Measurements from ENCODE around the gene PROSER3.
"Not testable (repeated sequence)": the region's sequence is repeated elsewhere in the genome, so short reads cannot be mapped to it uniquely, and the experiment has no call there.

Gene PROSER3

DNA sequence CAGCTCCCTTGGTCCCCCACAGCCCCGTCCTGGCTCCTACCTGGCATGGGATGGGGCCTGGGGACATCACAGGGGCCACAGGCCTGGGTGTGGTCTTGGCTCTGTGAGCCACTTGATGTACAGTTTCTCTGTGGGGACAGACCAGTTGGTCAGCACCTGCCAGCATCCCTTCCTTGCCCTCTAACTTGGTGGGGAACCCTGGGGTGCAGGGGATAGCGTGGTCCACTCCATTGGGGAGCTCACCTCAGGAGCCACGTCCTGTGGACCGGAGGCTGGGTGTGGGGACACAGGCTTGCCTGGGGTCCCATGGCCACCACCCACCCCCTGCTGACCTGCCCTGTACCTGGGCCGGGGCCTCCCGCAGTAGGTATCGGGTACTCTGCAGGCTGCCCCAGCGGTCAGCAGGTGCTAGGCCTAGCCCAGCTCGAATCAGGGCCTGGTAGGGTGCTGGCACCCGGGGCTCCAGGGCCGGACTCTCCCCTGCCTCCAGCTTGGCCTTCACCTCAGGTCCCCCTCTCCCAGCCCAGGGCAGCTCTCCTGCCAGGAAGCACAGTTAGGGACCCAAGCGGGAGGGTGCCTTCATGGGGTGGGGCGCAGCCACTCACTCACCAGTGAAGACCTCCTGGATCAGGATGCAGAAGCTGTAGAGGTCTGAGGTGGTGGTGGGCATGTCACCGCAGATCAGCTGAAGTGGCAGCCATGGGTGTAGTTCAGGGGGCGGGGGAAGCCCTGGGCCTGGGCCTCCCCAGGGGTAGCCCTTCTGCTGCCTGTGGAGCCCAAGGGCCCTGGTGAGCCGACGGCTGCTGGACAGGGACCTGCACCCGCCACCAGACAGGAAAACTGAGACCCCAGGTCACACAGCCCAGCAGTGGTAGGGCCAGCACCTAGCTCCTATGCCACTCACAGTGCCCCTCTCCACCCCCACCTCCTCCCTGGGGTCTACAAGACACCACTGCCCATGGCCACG, 32.3 kb downstream of the PROSER3 start:
- no peak for DNase-seq (ENCODE audit: low spot score)
- no peak for FAIRE-seq

DNA sequence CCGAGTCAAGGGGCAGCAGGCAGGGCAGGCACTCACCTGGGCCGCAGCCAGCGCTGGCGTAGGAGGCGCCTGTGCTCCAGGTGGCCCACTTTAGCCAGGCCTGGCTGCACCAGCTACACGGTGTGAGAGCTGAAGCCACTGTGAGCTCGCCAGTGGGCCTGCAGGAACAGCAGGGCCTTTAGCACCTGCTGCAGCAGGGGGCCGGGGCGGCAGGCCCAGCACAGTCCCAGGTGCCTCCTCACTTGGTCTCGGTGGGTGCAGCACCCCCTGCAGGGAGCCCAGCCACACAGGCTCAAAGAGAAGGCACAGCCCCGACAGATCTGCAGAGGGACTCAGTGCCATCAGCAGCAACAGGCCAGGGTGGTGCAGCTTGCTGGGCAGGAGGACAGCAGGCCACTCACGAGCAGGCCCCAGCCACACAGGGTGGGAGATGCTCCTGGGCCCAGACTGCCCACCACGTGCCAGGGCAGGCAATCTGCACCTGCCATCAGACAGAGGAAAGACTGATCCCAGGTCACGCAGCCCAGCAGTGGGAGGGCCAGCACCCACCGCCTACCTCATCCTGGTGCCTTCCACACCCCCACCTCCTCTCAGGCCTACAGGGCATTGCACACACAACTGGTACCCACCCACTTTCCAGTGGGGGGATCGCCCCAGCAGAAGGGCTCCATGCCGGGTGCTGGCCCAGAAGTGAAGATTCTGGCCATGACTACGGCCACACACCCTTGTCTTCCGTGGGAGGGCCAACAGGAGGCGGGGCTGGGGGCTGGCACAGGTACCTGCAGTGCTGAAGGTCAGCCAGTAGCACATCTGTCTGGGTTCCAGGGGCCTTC, 33.2 kb downstream of the PROSER3 start:
- FAIRE-seq = no peak
- no peak for DNase-seq (ENCODE audit: low spot score)

DNA sequence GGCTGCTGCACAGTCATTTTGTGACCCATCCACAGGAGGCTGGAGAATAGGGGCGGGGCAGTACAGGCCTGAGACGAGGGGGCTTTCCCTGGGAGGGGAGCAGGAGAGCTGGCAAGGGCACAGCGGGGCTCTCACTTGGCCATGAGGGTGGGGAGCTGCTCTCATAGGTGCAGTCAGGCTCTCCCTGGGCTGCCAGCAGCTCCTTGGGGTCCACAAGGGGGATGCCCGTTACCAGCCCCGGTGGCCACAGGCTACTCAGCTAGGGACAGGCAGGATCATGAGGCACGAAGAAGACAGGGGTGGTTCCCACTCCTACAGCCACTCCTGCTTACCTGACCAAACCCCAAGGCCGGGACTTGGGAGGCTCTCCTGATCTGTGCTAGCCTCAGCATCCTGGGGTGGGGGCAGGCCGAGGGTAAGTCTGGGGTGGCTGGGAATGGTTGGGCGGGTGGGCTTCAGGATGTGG, 33.9 kb downstream of the PROSER3 start:
- DNase-seq (ENCODE audit: low spot score) (no peak), FAIRE-seq (no peak)

DNA sequence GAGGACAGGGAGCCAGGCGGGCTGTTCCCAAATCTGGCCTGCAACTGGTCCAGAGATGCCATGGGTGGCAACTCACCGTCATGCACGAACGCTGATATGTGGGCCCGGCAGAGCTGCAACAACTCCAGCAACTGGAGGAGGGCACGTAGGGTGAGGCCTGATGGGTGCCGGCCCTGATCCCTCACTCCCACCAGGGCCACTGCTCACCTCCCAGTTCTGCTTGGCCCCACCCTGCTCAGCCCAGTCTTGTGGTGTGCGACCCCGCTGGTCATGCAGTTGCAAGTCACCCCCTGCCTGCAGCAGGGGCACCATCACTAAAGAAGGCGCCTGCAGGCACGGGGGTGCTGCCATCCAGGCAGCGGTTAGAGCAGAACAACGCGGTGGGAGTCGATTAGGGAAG, 34.3 kb downstream of the PROSER3 start:
- FAIRE-seq (no peak), DNase-seq (ENCODE audit: low spot score) (no peak)

DNA sequence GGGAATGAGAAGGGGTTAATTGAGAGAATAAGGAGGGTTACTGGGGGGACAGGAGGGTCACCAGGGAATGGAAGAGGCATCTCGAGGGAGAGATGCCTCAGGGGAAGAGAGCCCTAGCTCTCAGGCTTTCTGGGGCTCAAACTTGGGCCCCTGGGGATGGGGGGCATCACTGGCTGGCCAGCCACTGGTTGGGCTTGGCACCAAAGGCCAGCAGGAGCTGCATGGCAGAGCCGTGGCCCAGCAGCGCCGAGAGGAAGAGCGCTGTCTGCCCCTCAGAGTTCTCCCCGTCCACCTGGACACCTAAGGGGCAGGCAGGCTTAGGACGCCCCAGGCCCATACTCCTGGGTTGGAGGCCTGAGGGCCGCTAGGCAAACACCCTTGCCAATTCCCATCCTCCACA, 34.9 kb downstream of the PROSER3 start:
- FAIRE-seq (no peak), DNase-seq (ENCODE audit: low spot score) (no peak)

DNA sequence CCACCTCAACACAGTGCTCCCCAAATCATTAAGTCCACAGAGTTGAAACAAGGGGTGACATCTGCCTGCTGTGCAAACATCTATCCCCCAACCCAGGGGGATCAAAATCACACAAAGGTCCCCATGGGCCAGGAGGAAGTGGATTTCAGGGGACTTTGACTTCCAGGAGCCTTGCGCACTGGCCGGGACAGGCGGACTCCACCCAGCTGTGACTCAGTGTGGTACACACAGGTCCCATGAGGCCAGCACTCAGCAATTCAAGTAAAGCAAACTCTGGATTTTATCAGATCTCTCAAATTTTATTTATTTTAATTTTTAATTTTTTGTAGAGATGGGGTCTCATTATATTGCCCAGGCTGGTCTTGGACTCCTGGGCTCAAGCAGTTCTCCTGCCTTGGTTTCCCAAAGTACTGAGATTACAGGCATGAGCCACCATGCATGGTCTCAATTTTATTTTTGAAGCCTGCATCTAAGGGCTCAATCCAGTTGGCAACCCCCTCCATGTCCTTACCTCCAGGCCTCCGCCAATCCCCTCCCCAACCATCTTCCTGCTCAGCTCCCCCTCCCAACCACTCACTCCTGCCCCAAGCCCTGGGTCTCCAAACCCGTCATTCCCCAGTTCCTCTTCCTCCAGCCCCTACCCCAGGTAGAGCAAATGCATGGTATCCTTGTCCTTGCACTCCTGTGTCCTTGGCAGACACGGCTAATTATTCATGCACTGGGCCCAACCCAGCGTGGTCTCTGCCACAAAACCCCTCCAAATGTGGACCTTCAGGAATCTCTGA, 35.6 kb downstream of the PROSER3 start:
- FAIRE-seq = no peak

DNA sequence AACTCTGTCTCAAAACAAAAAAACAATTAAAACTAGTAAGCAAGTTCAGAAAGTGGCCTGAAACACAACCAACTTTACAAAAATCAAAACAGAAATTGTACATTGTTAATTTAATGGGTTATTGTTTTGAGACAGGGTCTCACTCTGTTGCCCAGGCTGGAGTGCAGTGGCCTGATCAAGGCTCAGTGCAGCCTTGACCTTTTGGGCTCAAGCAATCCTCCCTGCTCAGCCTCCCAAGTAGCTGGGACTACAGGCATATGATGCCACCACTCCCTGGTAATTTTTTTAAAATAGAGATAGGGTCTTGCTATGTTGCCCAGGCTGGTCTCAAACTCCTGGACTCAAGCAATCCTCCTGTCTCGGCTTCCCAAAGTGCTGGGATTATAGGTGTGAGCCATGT, 37.6 kb downstream of the PROSER3 start:
- FAIRE-seq; DNase-seq (ENCODE audit: low spot score): not testable (repeated sequence)

More for the DNA sequence above, 35.6 kb downstream of the PROSER3 start:
- no peak for DNase-seq (ENCODE audit: low spot score)

DNA sequence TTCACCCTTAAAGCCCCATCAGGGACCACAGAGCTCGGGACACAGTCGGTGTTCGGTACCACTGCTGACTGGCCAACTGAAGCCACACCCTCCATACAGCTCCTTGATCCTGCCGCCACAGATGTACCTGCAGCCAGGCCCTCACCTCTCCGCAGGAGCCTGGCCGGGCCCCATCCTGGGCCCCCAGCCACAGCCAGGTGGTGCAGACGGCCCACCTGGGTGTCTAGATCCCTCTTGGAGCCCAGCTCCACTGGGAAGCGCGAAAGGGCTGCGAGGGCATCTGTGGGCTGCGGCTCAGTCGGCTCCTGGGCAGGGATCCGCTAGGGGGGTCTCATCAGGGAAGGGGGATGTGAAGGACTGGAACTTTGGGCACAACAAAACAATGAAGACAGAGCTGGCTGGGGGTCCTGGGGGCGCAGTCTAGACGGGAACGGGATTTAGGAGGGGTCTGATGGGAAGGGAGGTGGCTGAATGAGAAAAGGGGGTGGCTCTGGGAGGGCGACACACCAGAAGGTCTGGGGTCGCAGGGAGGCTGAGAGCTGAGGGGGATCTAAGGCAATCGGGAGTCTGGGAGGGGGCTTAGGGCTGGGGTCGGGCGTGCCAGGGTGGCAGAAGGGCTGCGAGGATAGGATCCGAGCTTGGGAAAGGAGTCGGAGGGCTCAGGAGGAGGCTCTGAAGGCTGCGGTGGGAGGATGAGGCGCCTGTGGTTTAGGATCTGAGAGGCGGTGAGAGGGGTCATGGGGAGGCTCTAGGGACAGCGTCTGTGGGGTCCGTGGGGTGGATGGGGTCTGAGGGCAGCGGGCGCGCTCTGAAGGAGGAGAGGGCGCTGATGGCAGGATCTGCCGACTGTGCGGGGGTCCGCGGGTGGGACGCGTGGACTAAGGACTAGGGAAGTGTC, 38.9 kb downstream of the PROSER3 start:
- DNase-seq (ENCODE audit: low spot score) = no peak
- FAIRE-seq = no peak

DNA sequence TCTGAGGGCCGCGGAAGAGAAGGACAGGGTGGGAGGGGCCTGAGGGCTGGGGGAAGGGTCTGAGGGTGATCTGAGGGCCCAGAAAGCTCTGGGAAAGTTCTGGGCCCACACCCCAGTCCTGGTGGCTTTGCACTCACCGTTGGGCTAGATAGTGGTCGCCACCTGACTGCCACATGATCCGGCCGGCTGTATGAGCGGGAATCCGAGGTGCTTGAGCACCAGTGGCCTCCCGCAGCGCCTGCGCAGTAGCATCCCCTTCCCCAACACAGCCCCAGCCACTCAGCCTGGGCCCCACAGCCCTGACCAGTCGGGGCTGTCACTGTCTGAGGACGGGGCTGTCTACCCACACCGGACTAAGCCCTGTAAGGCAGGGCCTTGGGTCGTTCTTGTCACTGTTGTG, 39.7 kb downstream of the PROSER3 start:
- DNase-seq (ENCODE audit: low spot score) = no peak
- no peak for FAIRE-seq

DNA sequence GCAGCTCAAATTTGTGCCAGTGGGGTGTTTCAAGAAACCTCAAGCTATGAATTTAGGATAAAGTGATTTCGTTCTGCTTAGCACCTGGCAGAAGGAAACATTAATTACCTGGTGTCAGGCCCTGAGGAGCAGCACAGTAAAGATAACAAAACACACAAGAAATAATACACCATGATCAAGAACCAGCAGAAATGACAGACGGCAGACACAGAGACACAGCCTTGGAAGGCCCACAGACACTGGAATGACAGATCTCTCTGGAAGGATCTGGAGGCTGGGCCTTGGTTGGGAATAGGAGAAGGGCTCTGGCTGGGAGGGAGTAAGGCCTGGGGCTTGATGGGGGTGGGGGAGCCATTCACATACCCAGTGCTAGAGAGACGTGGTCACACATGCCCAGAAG, 43.9 kb downstream of the PROSER3 start:
- no peak for DNase-seq (ENCODE audit: low spot score)
- no peak for FAIRE-seq

DNA sequence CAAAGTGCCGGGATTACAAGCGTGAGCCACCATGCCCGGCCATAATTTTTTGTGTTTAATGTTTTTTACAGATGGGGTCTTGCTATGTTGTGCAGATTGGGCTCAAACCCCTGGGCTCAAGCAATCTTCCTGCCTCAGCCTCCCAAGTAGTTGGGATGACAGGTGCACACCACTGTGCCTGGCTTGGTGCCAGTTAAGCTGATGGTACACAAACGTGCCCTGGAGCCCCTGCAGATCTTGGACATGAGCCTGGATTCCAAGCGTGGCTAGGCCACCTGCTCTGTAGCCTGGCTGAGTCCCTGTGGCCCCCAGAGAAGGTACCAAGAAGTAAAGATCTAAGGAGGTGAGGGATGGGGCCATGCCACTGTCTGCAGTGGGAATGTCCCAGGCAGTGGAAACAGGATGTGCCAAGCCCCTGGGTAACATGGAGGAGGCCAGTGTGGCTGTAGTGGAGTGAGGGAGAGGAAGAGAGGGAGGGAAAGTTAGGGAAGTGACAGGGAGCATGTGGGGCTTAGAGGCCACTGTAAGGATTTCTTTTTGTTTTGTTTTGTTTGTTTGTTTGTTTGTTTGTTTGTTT, 47.6 kb downstream of the PROSER3 start:
- FAIRE-seq = no peak
- no peak for DNase-seq (ENCODE audit: low spot score)

DNA sequence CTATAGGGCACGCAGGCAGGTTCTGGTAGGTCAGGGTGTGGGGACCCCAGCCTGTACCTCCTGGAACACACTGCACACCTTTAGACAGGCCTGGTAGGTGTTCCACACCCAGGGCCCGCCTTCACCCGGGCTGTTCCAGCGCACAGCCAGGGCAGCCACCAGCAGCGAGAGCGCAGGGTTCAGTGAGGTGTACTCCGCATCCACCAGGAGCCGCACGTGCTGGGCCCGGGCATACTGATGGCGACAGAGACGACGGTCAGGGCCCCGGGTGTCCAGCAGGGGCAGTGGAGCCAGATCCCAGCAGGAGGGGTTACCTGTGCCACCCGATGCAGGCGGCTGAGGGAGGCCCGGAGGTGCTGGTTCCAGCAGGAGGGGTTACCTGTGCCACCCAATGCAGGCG, 48.6 kb downstream of the PROSER3 start:
- no peak for FAIRE-seq
- DNase-seq (ENCODE audit: low spot score) = no peak

DNA sequence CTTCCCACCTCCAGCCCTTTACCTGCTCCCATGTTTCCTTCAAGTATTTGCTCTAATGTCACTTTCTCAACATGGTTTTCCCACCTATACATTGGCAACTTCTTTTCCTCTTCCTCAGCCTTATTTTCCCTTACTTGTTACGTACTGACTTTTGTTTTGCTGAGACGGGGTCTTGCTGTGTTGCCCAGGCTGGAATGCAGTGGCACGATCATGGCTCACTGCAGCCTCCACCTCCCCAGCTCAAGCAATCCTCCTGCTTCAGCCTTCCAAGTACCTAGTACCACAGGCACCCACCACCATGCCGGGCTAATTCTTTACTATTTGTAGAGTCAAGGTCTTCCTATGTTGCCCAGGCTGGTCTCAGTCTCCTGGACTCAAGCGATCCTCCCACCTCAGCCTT, 49.7 kb downstream of the PROSER3 start:
- DNase-seq (ENCODE audit: low spot score) (no peak), FAIRE-seq (no peak)

DNA sequence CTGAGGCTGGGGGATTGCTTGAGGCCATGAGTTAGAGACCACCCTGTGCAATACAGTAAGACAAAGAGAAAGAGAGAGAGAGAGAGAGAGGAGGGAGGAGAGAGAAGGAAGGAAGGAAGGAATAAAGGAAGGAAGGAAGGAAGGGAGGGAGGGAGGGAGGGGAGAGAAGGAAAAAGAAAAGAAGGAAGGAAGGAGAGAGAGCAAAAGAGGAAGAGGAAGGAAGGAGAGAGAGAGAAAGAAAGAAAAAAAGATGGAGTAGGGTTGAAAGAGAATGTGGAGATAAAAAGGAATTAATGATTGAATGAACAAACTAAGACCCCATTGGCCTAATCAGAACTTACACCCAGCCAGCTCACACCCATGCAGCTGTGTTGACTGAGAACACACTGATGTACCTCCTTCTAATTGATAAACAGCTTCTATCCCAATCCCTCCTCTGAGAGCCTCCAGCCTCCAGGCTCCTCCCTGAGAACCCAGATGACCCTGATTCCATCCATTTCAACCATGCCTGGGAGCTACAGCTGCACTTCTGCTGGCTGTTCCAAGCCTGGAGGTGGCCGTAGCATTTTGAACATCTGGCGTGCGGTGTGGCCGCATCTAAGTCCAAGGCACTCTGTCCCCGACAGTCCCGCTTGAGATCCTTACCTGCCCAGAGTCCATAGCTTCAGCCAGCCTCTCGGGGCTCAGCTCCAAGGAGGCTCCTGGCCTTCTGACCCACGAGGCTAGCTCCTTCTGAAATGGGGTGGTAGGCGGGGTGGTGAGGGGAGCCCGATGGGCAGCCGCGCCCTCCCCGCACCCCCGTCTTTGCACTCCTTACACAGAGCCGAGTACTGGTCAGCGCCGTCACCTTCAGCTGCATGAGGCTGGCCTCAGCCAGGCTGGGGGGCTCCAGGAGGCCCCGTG, 53.6 kb downstream of the PROSER3 start:
- DNase-seq (ENCODE audit: low spot score) (no peak), FAIRE-seq (no peak)

DNA sequence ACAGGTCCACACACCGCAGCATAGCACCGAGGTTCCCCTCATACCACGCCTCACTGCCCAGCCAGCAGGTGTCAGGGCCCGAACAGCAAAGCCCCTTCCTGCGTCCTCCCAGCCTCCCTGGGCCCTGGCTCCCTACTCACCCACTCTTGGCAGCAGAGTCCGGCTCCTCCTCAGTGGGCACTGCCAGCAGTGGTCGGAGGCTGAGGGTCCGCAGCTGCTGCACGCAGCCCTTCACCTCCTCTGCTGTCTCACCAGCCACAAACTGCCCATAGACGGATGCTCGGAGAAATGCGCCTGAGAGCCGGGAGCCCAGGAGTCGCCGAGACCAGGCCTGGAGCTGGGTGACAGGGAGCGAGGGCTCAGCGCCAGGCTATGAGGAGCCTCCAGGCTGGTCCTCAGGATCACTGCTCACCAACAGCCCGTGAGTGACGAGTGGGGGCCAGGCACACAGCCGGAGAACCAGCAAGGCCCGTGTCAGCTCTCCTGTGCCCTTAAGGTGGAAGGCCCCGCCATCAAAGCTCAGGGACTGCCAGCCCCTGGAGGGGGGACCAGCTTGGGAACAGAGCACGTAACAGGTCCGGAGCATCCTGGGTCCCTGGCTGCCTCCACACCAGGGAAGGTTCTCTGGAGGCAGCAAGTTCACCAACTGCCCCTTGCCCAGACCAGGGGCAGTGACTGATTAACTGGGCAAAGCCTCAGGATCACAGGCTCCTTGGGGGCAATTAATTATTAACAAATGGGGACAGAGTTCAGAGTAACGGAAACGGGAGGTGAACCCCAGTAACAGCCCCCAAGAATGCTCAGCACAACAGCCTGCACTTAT, 54.5 kb downstream of the PROSER3 start, which contains the start of gene PRODH2:
Gene PRODH2, minus strand, starts transcription at position 626 of the 823 bp plus-strand sequence. Its CDS starts 40 bp downstream, at position 586.
- no peak for DNase-seq (ENCODE audit: low spot score)
- FAIRE-seq = no peak

DNA sequence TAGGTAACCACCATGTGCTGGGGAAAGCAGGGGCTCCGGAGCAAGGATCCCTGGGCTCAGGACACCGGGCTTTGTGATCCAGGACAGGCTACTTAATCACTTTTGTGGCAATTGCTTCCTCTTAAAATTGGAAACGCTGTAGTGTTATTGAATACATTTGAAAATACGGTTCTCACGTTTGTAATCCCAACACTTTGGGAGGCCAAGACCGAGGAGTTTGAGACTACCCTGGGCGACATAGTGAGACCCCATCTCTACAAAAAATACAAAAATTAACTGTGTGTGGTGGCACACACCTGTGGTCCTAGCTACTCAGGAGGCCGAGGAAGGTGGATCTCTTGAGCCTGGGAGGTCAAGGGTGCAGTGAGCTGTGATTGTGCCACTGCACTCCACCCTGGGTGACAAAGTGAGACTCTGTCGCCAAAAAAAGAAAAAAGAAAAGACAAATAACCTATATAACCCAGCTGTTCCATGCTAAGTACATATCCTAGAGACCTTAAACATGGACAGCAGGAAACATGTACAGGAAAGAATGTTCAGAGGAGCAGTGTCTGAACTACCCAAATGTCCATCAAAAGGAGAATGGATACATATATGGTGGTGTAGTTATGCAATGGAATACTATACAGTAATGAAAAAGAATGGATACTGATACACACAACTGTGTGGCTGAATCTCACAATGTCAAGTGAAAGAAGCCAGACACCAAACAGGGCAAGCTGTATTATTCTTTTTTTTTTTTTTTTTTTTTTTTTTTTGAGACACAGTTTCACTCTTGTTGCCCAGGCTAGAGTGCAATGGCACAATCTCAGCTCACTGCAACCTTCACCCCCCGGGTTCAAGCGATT, 55.3 kb downstream of the PROSER3 start:
- FAIRE-seq = no peak
- no peak for DNase-seq (ENCODE audit: low spot score)

DNA sequence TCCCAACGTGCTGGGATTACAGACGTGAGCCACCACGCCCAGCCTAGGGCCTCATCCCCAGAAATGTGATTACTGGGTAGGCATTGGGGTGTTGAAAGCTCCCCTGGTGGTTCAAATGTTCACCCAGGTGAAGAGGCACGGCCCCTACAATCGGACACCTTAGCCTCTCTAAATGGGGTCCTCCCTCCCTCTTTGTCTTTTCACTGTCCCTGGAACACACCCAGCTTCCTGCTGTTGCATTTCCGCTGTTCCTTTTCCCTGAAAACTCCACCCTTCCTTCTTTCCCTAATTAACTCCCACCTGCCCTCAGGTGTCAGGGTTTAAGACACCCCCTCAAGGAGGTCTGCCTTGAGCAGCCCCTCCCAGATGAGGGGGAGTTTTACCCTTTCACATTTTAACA, 58.3 kb downstream of the PROSER3 start:
- no peak for DNase-seq (ENCODE audit: low spot score)
- FAIRE-seq = no peak

Data from RCC 7860 (cell line).